ENCODE data around the gene CNTNAP4. TPM values are rescaled to one million over a fixed set of nuclear protein-coding genes. Genes with fewer than 3 reads are reported as not detected.

Gene CNTNAP4
- total and polyA plus RNA-seq, 2 of the 13 experiments (the other 11 are each of a cell fraction or from before 2014, with no cell fraction given): not detected

DNA sequence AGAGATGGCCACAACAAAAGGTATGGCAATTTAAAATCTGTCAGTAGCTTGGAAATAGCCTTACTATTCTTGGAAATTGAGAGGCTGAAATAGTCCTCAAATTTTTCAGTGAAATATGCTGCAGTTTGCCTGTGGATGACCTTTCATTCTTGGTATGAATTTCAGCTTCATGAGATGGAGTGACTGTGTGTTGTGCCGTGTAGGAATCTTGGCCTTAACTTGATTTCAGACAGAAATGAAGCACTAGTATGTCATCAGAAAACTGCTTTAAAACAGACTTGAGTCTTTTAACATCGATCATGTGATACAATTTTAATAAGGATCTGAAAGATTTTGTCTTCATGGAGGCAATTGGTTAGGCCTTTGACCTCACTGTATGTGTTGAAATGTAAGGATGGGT, 247.2 kb downstream of the CNTNAP4 start (continued):
- TF ChIP-seq, protein P1, sequence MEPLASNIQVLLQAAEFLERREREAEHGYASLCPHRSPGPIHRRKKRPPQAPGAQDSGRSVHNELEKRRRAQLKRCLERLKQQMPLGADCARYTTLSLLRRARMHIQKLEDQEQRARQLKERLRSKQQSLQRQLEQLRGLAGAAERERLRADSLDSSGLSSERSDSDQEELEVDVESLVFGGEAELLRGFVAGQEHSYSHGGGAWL (CRISPR knock-in tag; IDR thresholded peaks at IDR 0.05): no peak
- TF ChIP-seq, protein P2, sequence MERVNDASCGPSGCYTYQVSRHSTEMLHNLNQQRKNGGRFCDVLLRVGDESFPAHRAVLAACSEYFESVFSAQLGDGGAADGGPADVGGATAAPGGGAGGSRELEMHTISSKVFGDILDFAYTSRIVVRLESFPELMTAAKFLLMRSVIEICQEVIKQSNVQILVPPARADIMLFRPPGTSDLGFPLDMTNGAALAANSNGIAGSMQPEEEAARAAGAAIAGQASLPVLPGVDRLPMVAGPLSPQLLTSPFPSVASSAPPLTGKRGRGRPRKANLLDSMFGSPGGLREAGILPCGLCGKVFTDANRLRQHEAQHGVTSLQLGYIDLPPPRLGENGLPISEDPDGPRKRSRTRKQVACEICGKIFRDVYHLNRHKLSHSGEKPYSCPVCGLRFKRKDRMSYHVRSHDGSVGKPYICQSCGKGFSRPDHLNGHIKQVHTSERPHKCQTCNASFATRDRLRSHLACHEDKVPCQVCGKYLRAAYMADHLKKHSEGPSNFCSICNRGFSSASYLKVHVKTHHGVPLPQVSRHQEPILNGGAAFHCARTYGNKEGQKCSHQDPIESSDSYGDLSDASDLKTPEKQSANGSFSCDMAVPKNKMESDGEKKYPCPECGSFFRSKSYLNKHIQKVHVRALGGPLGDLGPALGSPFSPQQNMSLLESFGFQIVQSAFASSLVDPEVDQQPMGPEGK (CRISPR knock-in tag; IDR thresholded peaks at IDR 0.05): no peak
- no peak for TF ChIP-seq HOXA3 (CRISPR knock-in tag; IDR thresholded peaks at IDR 0.05)
- TF ChIP-seq PAWR (CRISPR knock-in tag; IDR thresholded peaks at IDR 0.05; ENCODE audit: borderline replicate concordance): no peak
- TF ChIP-seq, protein P3, sequence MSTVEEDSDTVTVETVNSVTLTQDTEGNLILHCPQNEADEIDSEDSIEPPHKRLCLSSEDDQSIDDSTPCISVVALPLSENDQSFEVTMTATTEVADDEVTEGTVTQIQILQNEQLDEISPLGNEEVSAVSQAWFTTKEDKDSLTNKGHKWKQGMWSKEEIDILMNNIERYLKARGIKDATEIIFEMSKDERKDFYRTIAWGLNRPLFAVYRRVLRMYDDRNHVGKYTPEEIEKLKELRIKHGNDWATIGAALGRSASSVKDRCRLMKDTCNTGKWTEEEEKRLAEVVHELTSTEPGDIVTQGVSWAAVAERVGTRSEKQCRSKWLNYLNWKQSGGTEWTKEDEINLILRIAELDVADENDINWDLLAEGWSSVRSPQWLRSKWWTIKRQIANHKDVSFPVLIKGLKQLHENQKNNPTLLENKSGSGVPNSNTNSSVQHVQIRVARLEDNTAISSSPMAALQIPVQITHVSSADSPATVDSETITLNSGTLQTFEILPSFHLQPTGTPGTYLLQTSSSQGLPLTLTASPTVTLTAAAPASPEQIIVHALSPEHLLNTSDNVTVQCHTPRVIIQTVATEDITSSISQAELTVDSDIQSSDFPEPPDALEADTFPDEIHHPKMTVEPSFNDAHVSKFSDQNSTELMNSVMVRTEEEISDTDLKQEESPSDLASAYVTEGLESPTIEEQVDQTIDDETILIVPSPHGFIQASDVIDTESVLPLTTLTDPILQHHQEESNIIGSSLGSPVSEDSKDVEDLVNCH (CRISPR knock-in tag; IDR thresholded peaks at IDR 0.05): no peak
- TF ChIP-seq ZBTB38 (CRISPR knock-in tag; IDR thresholded peaks at IDR 0.05): no peak
- no peak for TF ChIP-seq ARNT (IDR thresholded peaks at IDR 0.05)
- no peak for TF ChIP-seq ZZZ3 (CRISPR knock-in tag; IDR thresholded peaks at IDR 0.05; ENCODE audit: borderline replicate concordance)
- TF ChIP-seq ESRRA (CRISPR knock-in tag; IDR thresholded peaks at IDR 0.05; ENCODE audit: low read depth): no peak
- TF ChIP-seq ZNF44 (CRISPR knock-in tag; IDR thresholded peaks at IDR 0.05): no peak

GRCh38 chr16:76524769-76525168, 247.6 kb downstream of the CNTNAP4 start:
- ChIA-PET CTCF (ENCODE audit: low intra/inter-chr PET ratio, low total read pairs) (no interaction called here), POLR2A (no interaction called here)
- in situ Hi-C loops (cut with HindIII; ENCODE audit: extremely low pct_ligation_motif_present, low pct_unique_long_range_greater_than_20kb) (no loop called here), intact Hi-C loops (cut with micrococcal nuclease; ENCODE audit: unreplicated experiment) (no loop called here)
- H4K20me1 ChIP-seq (ENCODE audit: insufficient read depth, low read length): no peaks in the 10 kb centered on the region
- ATAC-seq (no peak), DNase-seq (ENCODE audit: low spot score) (no peak), FAIRE-seq (no peak)
- no peak overlapping the region for H3K27ac ChIP-seq (ENCODE audit: extremely low read length, insufficient read depth, low read length)
- H3K79me2 ChIP-seq (ENCODE audit: insufficient read depth, low read length): no peaks in the 10 kb centered on the region
- H3K4me2 ChIP-seq (ENCODE audit: low read depth, low read length): no peak overlapping the region
- no peaks in the 10 kb centered on the region for H3K4me1 ChIP-seq (ENCODE audit: insufficient read depth, low read length)
- H3K9me3 ChIP-seq (ENCODE audit: low read length): no peaks in the 10 kb centered on the region
- H3K27me3 ChIP-seq (ENCODE audit: control insufficient read depth in 1 of 2, insufficient read depth in 2 of 2, low read length in 2 of 2): no peaks in the 10 kb centered on the region
- H3K4me3 ChIP-seq (replicated peaks in 1 of 3; ENCODE audit: insufficient read depth in 1 of 3, low read depth in 2 of 3, low read length in 3 of 3): no peak overlapping the region
- no peaks in the 10 kb centered on the region for H3K36me3 ChIP-seq (replicated peaks in 1 of 2; ENCODE audit: control insufficient read depth in 1 of 2, insufficient read depth in 2 of 2, low read length in 2 of 2)
- BruUV-seq (replicated peaks): no TSS peak
- H2AFZ ChIP-seq (ENCODE audit: low read length): no peak overlapping the region
- H3K9ac ChIP-seq (ENCODE audit: insufficient read depth, low read depth, low read length): no peak overlapping the region
- TF ChIP-seq, protein P4, sequence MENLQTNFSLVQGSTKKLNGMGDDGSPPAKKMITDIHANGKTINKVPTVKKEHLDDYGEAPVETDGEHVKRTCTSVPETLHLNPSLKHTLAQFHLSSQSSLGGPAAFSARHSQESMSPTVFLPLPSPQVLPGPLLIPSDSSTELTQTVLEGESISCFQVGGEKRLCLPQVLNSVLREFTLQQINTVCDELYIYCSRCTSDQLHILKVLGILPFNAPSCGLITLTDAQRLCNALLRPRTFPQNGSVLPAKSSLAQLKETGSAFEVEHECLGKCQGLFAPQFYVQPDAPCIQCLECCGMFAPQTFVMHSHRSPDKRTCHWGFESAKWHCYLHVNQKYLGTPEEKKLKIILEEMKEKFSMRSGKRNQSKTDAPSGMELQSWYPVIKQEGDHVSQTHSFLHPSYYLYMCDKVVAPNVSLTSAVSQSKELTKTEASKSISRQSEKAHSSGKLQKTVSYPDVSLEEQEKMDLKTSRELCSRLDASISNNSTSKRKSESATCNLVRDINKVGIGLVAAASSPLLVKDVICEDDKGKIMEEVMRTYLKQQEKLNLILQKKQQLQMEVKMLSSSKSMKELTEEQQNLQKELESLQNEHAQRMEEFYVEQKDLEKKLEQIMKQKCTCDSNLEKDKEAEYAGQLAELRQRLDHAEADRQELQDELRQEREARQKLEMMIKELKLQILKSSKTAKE (CRISPR knock-in tag; IDR thresholded peaks at IDR 0.05; ENCODE audit: borderline replicate concordance): no peak
- no peak for TF ChIP-seq ZKSCAN1 (IDR thresholded peaks at IDR 0.05; ENCODE audit: low read length)
- TF ChIP-seq ZNF280B (CRISPR knock-in tag; IDR thresholded peaks at IDR 0.05; ENCODE audit: borderline replicate concordance): no peak
- no peak for TF ChIP-seq MYNN (CRISPR knock-in tag; IDR thresholded peaks at IDR 0.05; ENCODE audit: low read depth)
- TF ChIP-seq FOXP1 (IDR thresholded peaks at IDR 0.05): no peak
- no peak for TF ChIP-seq FOXP1 (CRISPR knock-in tag; IDR thresholded peaks at IDR 0.05)
- TF ChIP-seq AKAP8 (CRISPR knock-in tag; IDR thresholded peaks at IDR 0.05): no peak
- no peak for TF ChIP-seq SCMH1 (CRISPR knock-in tag; IDR thresholded peaks at IDR 0.05; ENCODE audit: borderline replicate concordance)

Data from HepG2 (cell line).